CD4-positive, alpha-beta T cell (primary cell): Measurements from ENCODE around the gene KPNA6. TPM values are rescaled to one million over a fixed set of nuclear protein-coding genes. Genes with fewer than 3 reads are reported as not detected.
A peak's percentile ranks its signal among the peaks of the same experiment; 100 is the strongest.

ENCODE experiments used
- ATAC-seq: fragments of 200-7000 bp; cut with Tn5 transposase; one replicate; pipeline ENCODE4 v1.10.0; 2022; ENCODE audit warnings: mild to moderate bottlenecking; ENCODE audit not compliant: poor library complexity
- CTCF ChIA-PET: fragments of 350-600 bp; sonication (Branson Sonifier 250); formaldehyde crosslinking; loops from one replicate; lab custom pipeline; 2021; ENCODE audit warnings: antibody characterized with exemption, inconsistent platforms; lab: Charles Lee
- POLR2A ChIA-PET: fragments of 350-600 bp; sonication (Branson Sonifier 250); formaldehyde crosslinking; loops from one replicate; lab custom pipeline; 2021; ENCODE audit warnings: antibody characterized with exemption, inconsistent platforms; lab: Charles Lee
- DNase-seq, 14 experiments: peaks; one replicate each; pipeline ENCODE4 v3.0.0-alpha.2; 2013 to 2020; ENCODE audit warnings: mixed read lengths in 2 of 14
- H3K27ac ChIP-seq, 2 donors: one replicate each; pipeline versions ENCODE4 v1.5.1 to v1.7.0; 2013; ENCODE audit warnings: low read length in 2 of 2, low read depth in 1 of 2, mild to moderate bottlenecking in 1 of 2
- H3K27me3 ChIP-seq, 2 experiments: 1 replicate in 1 of 2; 2 replicates in 1 of 2; pipeline versions ENCODE4 v1.6.1 to v1.7.0; 2013; ENCODE audit warnings: low read length in 2 of 2, control low read depth in 1 of 2, mild to moderate bottlenecking in 1 of 2, moderate library complexity in 1 of 2; ENCODE audit not compliant: insufficient read depth in 2 of 2, control insufficient read depth in 1 of 2
- H3K36me3 ChIP-seq: one replicate; pipeline ENCODE4 v1.6.1; 2013; ENCODE audit warnings: low read length, control low read depth; ENCODE audit not compliant: insufficient read depth
- H3K4me1 ChIP-seq: one replicate; pipeline ENCODE4 v1.6.1; 2013; ENCODE audit warnings: low read length, control low read depth; ENCODE audit not compliant: insufficient read depth
- H3K4me3 ChIP-seq: one replicate; pipeline ENCODE4 v1.5.1; 2013; ENCODE audit warnings: mild to moderate bottlenecking, low read length, moderate library complexity
- H3K9me3 ChIP-seq, 2 experiments: 1 replicate in 1 of 2; 2 replicates in 1 of 2; pipeline versions ENCODE4 v1.6.1 to v1.7.0; 2013; ENCODE audit warnings: low read length in 2 of 2, mild to moderate bottlenecking in 2 of 2, control low read depth in 1 of 2, moderate library complexity in 1 of 2; ENCODE audit not compliant: control insufficient read depth in 1 of 2, insufficient read depth in 1 of 2
- H3K27ac Mint-ChIP-seq: one replicate; pipeline ENCODE4 v1.8.0; 2020; ENCODE audit warnings: mixed read lengths
- H3K27me3 Mint-ChIP-seq: one replicate; pipeline ENCODE4 v1.8.0; 2021; ENCODE audit warnings: mixed read lengths
- H3K36me3 Mint-ChIP-seq: one replicate; pipeline ENCODE4 v1.8.0; 2021; ENCODE audit warnings: low read depth, mixed read lengths
- H3K4me1 Mint-ChIP-seq: one replicate; pipeline ENCODE4 v1.8.0; 2021; ENCODE audit warnings: low read depth, mixed read lengths
- H3K4me3 Mint-ChIP-seq: one replicate; pipeline ENCODE4 v1.8.0; 2020; ENCODE audit warnings: mild to moderate bottlenecking, mixed read lengths
- H3K9me3 Mint-ChIP-seq: one replicate; pipeline ENCODE4 v1.8.0; 2020; ENCODE audit warnings: mixed read lengths
- intact Hi-C, 2 experiments: fragments of 100-400 bp; cut with DNase I in 1 of 2; cut with micrococcal nuclease in 1 of 2; formaldehyde crosslinking; loops; one replicate each; pipeline versions ENCODE4 v1.15.1 to v1.9.0; 2023 to 2025; cut with DNase I, micrococcal nuclease
- total RNA-seq, 174 experiments: library from RNA in 2 of 174; stranded (reverse) in 2 of 174; gene quantifications; one replicate each; pipeline ENCODE4 v1.2.3 and lab custom pipeline; 2021 to 2026
- TF ChIP-seq, protein P1 (sequence below): fragments of 200-600 bp; IDR thresholded peaks from one replicate; pipeline ENCODE4 v1.8.0; 2022; ENCODE audit warnings: antibody characterized with exemption, mild to moderate bottlenecking

Gene KPNA6
- total RNA-seq, 2 experiments from 2014 or later, result 47.1 to 47.8 TPM

DNA sequence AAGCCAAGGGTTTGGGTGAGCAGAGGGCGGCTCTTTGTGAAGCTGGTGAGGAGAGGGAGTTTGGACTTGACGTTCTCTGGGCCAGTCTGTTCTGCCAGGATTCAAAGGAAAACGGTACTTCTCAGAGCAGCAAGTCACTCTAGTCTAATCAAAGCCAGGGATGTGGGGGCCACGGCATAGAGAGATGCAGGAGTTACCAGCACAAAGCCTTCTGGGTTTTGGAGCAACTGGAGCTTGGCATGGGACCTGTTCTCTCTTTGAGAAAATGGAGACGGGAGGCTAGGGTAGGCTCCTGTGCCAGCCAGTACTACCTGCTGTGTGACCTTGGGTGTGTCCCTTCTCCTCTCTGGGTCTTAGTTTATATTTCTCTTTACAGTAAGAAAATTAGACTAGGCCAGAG, 73.7 kb downstream of the KPNA6 start:
- no peak for ATAC-seq
- intact Hi-C loops, result loop anchor here in 1 of 2 experiments (2.0 kb wide), 2 partner anchors 19 to 39 kb away; partner anchors contain the start of gene CCDC28B
- no peaks in the 10 kb centered on the region for H3K9me3 Mint-ChIP-seq
- peak overlapping the region; percentile 48 for H3K4me3 Mint-ChIP-seq
- H3K27ac ChIP-seq, result peak overlapping the region in 1 of 2 donors; percentile 11
- H3K27me3 Mint-ChIP-seq, result no peaks in the 10 kb centered on the region
- H3K9me3 ChIP-seq, result no peaks in the 10 kb centered on the region
- no peak overlapping the region for H3K4me3 ChIP-seq
- DNase-seq, result no peak
- peaks cover 46% of the 10 kb centered on the region for H3K4me1 ChIP-seq
- peak overlapping the region; percentile 93 for H3K27ac Mint-ChIP-seq
- ChIA-PET CTCF (interaction anchor here (0.7 to 1.8 kb wide), 2 partner anchors 34 to 69 kb away, joined by 4 to 6 read pairs; no protein-coding TSS in a partner anchor), POLR2A (interaction anchor here (0.6 to 4.0 kb wide), 6 partner anchors 11 to 770 kb away, joined by 3 to 41 read pairs (median 8); partner anchors contain the start of genes CCDC28B and TMEM39B)
- H3K4me1 Mint-ChIP-seq, result peaks cover 62% of the 10 kb centered on the region
- peaks cover 24% of the 10 kb centered on the region for H3K36me3 ChIP-seq
- TF ChIP-seq, protein P1, sequence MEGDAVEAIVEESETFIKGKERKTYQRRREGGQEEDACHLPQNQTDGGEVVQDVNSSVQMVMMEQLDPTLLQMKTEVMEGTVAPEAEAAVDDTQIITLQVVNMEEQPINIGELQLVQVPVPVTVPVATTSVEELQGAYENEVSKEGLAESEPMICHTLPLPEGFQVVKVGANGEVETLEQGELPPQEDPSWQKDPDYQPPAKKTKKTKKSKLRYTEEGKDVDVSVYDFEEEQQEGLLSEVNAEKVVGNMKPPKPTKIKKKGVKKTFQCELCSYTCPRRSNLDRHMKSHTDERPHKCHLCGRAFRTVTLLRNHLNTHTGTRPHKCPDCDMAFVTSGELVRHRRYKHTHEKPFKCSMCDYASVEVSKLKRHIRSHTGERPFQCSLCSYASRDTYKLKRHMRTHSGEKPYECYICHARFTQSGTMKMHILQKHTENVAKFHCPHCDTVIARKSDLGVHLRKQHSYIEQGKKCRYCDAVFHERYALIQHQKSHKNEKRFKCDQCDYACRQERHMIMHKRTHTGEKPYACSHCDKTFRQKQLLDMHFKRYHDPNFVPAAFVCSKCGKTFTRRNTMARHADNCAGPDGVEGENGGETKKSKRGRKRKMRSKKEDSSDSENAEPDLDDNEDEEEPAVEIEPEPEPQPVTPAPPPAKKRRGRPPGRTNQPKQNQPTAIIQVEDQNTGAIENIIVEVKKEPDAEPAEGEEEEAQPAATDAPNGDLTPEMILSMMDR, result no peak
- H3K36me3 Mint-ChIP-seq, result peaks cover 60% of the 10 kb centered on the region
- no peaks in the 10 kb centered on the region for H3K27me3 ChIP-seq

DNA sequence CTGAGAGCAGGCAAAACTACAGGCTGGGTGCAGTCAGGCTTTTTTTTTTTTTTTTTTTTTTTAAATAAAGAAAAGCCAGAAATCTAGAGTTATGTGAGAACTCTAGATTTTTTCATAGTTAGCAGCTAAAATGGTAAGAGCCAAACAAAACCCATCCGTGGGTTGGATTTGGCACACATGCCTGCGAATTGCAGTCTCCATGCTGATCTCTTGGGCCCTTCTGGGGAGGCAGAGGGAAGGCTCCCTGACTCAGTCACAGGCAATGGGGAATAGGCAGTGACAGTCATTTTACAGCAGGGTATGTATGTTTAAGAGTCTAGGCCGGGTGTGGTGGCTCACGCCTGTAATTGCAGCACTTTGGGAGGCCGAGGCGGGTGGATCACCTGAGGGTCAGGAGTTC, 74.2 kb downstream of the KPNA6 start:
- DNase-seq (no peak), ATAC-seq (no peak)
- Mint-ChIP-seq H3K4me1 (peaks cover 64% of the 10 kb centered on the region), H3K36me3 (peaks cover 64% of the 10 kb centered on the region), H3K4me3 (no peak overlapping the region), H3K27me3 (no peaks in the 10 kb centered on the region), H3K27ac (peak overlapping the region; percentile 93), H3K9me3 (no peaks in the 10 kb centered on the region)
- H3K9me3 ChIP-seq, result no peaks in the 10 kb centered on the region
- intact Hi-C loops, result no loop called here
- H3K27ac ChIP-seq, result no peak overlapping the region
- POLR2A ChIA-PET, result interaction anchor here (0.6 to 4.0 kb wide), 6 partner anchors 10 to 769 kb away, joined by 3 to 41 read pairs (median 3); partner anchors contain the start of gene CCDC28B
- TF ChIP-seq, protein P1, result no peak
- CTCF ChIA-PET, result interaction anchor here (0.7 kb wide), 1 partner anchor 69 kb away, joined by 4 read pairs; no protein-coding TSS in a partner anchor
- H3K36me3 ChIP-seq, result peaks cover 28% of the 10 kb centered on the region
- H3K27me3 ChIP-seq, result no peaks in the 10 kb centered on the region
- H3K4me3 ChIP-seq, result no peak overlapping the region
- peaks cover 46% of the 10 kb centered on the region for H3K4me1 ChIP-seq

DNA sequence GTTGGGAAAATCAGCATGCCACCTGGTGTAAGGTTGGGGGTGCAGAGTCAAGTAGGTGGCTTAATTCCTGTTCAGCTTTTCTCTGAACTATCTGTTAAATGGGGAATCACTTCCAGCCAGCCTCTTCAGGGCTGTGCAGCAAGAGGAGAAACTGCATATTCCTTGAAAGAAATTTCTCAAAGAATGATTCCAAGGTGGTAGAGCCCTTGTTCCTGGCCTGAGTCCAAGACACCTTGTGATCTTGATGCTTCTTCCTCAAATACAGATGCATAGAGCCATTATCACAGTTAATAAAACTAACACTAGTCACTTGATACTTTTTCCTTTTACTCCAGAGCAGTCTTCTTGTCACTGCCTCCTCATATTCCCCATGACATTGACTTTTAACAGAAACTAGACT, 76.8 kb downstream of the KPNA6 start:
- intact Hi-C loops, result no loop called here
- Mint-ChIP-seq H3K27me3 (no peaks in the 10 kb centered on the region), H3K36me3 (peaks cover 81% of the 10 kb centered on the region), H3K9me3 (no peaks in the 10 kb centered on the region), H3K27ac (no peak overlapping the region), H3K4me1 (peaks cover 51% of the 10 kb centered on the region), H3K4me3 (no peak overlapping the region)
- Histone ChIP-seq H3K36me3 (peaks cover 54% of the 10 kb centered on the region), H3K9me3 (no peaks in the 10 kb centered on the region), H3K4me3 (no peak overlapping the region), H3K27ac (no peak overlapping the region), H3K4me1 (peaks cover 36% of the 10 kb centered on the region), H3K27me3 (no peaks in the 10 kb centered on the region)
- TF ChIP-seq, protein P1, result no peak
- ChIA-PET CTCF (no interaction called here), POLR2A (no interaction called here)
- no peak for DNase-seq
- no peak for ATAC-seq
